ENCODE results near the gene TIMM13. TPM values are rescaled to one million over a fixed set of nuclear protein-coding genes. Genes with fewer than 3 reads are reported as not detected.

The TIMM13 gene
- total and polyA plus RNA-seq, 2 of the 8 experiments (the other 6 are each of a cell fraction or from before 2014, with no cell fraction given), result 270 to 275 TPM

GRCh38 chr19:2420490-2420889, 6.9 kb downstream of the TIMM13 start:
- Histone ChIP-seq H3K4me3 (ENCODE audit: extremely low read depth in 1 of 4, insufficient read depth in 2 of 4, low read depth in 3 of 4, low read length in 4 of 4) (no peak overlapping the region), H3K23ac (ENCODE audit: insufficient read length) (no peak overlapping the region), H3K4me1 (replicated peaks in 1 of 4; ENCODE audit: control insufficient read depth in 3 of 4, insufficient read depth in 4 of 4, low read length in 3 of 4) (peaks cover 0 to 4% (median 0%) of the 10 kb centered on the region in 4 experiments; a peak in 2 of 7 replicates), H3K27me3 (replicated peaks in 1 of 4; ENCODE audit: control insufficient read depth in 3 of 4, extremely low read depth in 1 of 4, insufficient read depth in 3 of 4, low read length in 3 of 4) (no peaks in the 10 kb centered on the region), H4K5ac (ENCODE audit: insufficient read length, low read depth, low read length) (no peak overlapping the region), H2AFZ (ENCODE audit: low read length) (no peak overlapping the region), H2BK5ac (ENCODE audit: low read depth, low read length) (no peak overlapping the region), H3K23me2 (ENCODE audit: low read depth, low read length) (peaks cover 3% of the 10 kb centered on the region; the same call in 1 of the 2 replicates), H3K79me1 (ENCODE audit: low read depth, low read length) (peaks cover 2% of the 10 kb centered on the region; the same call in 1 of the 2 replicates), H2BK120ac (replicated peaks; ENCODE audit: low read depth, low read length) (no peak overlapping the region), H2BK20ac (ENCODE audit: low read length) (no peak overlapping the region), H2BK12ac (ENCODE audit: low read depth, low read length) (no peak overlapping the region), H2BK15ac (ENCODE audit: low read length) (no peak overlapping the region), H4K20me1 (replicated peaks in 1 of 2; ENCODE audit: control insufficient read depth in 1 of 2, insufficient read depth in 2 of 2, low read length in 2 of 2) (peaks cover 0 to 4% of the 10 kb centered on the region in 2 experiments), H2AK5ac (ENCODE audit: low read depth, low read length) (no peak overlapping the region), H3K14ac (ENCODE audit: insufficient read length) (no peak overlapping the region), H4K8ac (ENCODE audit: extremely low read depth, insufficient read depth, low read length) (no peak overlapping the region), H3K9me3 (ENCODE audit: insufficient read depth in 2 of 2, low read depth in 1 of 2, low read length in 1 of 2) (no peaks in the 10 kb centered on the region), H3K4ac (replicated peaks; ENCODE audit: insufficient read length, low read depth, low read length) (no peak overlapping the region), H3K56ac (replicated peaks; ENCODE audit: insufficient read length, low read depth, low read length) (no peak overlapping the region), H3K27ac (ENCODE audit: low read depth, low read length) (no peak overlapping the region), H3K18ac (ENCODE audit: extremely low read depth, low read length) (no peak overlapping the region), H3K79me2 (ENCODE audit: control insufficient read depth in 1 of 2, insufficient read depth in 2 of 2, low read length in 2 of 2) (peaks cover 0 to under 1% of the 10 kb centered on the region in 2 experiments; a peak in 1 of 4 replicates), H3K36me3 (ENCODE audit: control insufficient read depth in 2 of 4, insufficient read depth in 4 of 4, low read length in 3 of 4) (peaks cover 0 to 9% (median 0%) of the 10 kb centered on the region in 4 experiments; a peak in 3 of 8 replicates), H3K9ac (replicated peaks in 1 of 4; ENCODE audit: extremely low read depth in 1 of 4, low read depth in 3 of 4, low read length in 3 of 4) (no peak overlapping the region), H4K91ac (replicated peaks; ENCODE audit: insufficient read length, low read length) (no peak overlapping the region), H3K4me2 (ENCODE audit: insufficient read depth in 1 of 2, low read depth in 2 of 2, low read length in 2 of 2) (no peak overlapping the region)
- 96% methylated on average over 2 of the region's 2 CpGs; no CpG with 5 or more reads in 1 of the 2 experiments for WGBS, 2 experiments (ENCODE audit: extremely low coverage in 1 of 2, insufficient coverage in 1 of 2, insufficient read length in 1 of 2, insufficient replicate concordance in 2 of 2, low coverage in 1 of 2, low lambda C conversion rate in 2 of 2, missing lambda C conversion rate in 1 of 2)
- no peak for DNase-seq (ENCODE audit: low read depth in 1 of 2, low spot score in 2 of 2)
- POLR2A ChIA-PET (ENCODE audit: partially characterized antibody), result interaction anchor here (0.7 to 5.4 kb wide), 3 partner anchors 9 to 148 kb away, joined by 4 to 32 read pairs (median 4); no protein-coding TSS in a partner anchor
- CTCF ChIA-PET (ENCODE audit: partially characterized antibody), result interaction anchor here (1.0 kb wide), 1 partner anchor 16 kb away, joined by 3 read pairs; no protein-coding TSS in a partner anchor
- FAIRE-seq, result no peak
- TF ChIP-seq CEBPB (IDR thresholded peaks at IDR 0.05; ENCODE audit: low read depth, low read length), result no peak
- TF ChIP-seq SIN3A (conservative IDR thresholded peaks at IDR 0.05 in 1 of 2, IDR thresholded peaks at IDR 0.05 in 1 of 2; ENCODE audit: low read depth in 1 of 2, low read length in 2 of 2), result no peak
- TF ChIP-seq YY1 (IDR thresholded peaks at IDR 0.05; ENCODE audit: low read depth, low read length), result no peak
- TF ChIP-seq ZNF274 (IDR thresholded peaks at IDR 0.05; ENCODE audit: borderline replicate concordance, extremely low read depth, low read length), result no peak

Measured in H1 (cell line).